Effector memory CD4-positive, alpha-beta T cell (primary cell): ENCODE results near the gene TTC34.

Experiments
- DNase-seq, 3 donors: peaks; one replicate each; pipeline ENCODE4 v3.0.0-alpha.2; 2020
- H3K27ac ChIP-seq: 2 replicates; pipeline ENCODE4 v1.7.0; 2013; ENCODE audit warnings: mild to moderate bottlenecking, low read length, moderate library complexity; ENCODE audit not compliant: insufficient read depth, poor library complexity, severe bottlenecking
- H3K27me3 ChIP-seq: replicated peaks from 2 replicates; pipeline ENCODE4 v1.7.0; 2013; ENCODE audit warnings: mild to moderate bottlenecking, low read length; ENCODE audit not compliant: insufficient read depth, control insufficient read depth, poor library complexity, severe bottlenecking
- H3K36me3 ChIP-seq: 2 replicates; pipeline ENCODE4 v1.7.0; 2013; ENCODE audit warnings: mild to moderate bottlenecking, low read length, moderate library complexity; ENCODE audit not compliant: control insufficient read depth, insufficient read depth
- H3K4me1 ChIP-seq: 2 replicates; pipeline ENCODE4 v1.7.0; 2013; ENCODE audit warnings: low read length, mild to moderate bottlenecking; ENCODE audit not compliant: control insufficient read depth, insufficient read depth, poor library complexity, severe bottlenecking
- H3K4me3 ChIP-seq: 2 replicates; pipeline ENCODE4 v1.7.0; 2013; ENCODE audit warnings: low read length, low read depth, mild to moderate bottlenecking; ENCODE audit not compliant: insufficient read depth, poor library complexity, severe bottlenecking
- H3K9me3 ChIP-seq: 2 replicates; pipeline ENCODE4 v1.7.0; 2013; ENCODE audit warnings: mild to moderate bottlenecking, low read length, moderate library complexity; ENCODE audit not compliant: control insufficient read depth

TTC34 gene

GRCh38 chr1:2821373-2821955 lies 20.0 kb upstream of the TTC34 start:
- DNase-seq = no peak

DNA sequence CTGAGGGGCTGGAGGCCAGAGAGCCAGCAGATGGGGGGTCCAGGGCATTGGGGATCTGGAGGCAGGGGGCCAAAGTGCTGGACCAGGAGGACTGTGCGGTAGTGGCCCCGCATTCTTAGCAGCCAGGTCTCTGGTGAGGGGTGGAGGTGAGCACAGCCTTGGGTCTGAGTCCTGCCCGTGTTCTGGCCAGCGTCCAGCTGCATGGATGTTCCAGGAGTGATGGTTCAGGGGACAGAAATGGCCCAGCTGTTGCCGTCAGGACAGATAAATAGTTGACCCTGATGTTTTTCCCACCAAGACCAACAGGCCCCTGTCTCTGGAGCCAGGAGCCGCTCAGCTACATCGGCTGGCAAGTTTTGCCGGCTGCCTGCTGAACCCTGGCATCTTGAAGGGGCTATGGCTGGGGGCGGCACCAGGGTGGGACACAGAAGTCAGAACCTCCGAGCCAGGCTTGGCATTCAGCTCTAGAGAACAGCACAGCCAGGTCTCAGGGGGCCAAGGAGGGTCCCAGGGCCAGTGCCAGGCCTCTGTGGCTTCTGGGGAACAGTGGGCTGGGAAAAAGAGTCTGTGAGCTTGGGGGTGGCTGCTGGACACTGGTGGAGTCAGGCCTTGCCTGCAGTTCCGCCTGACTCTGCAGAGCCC lies 19.4 kb upstream of the TTC34 start:
- no peak overlapping the region for H3K4me3 ChIP-seq
- no peaks in the 10 kb centered on the region for H3K9me3 ChIP-seq
- no peaks in the 10 kb centered on the region for H3K36me3 ChIP-seq
- peaks cover 8% of the 10 kb centered on the region for H3K4me1 ChIP-seq
- DNase-seq = no peak
- H3K27ac ChIP-seq = no peak overlapping the region
- no peaks in the 10 kb centered on the region for H3K27me3 ChIP-seq

More at GRCh38 chr1:2821373-2821955, 20.0 kb upstream of the TTC34 start:
- H3K4me1 ChIP-seq = peaks cover 8% of the 10 kb centered on the region
- H3K27ac ChIP-seq = no peak overlapping the region
- H3K27me3 ChIP-seq = no peaks in the 10 kb centered on the region
- no peaks in the 10 kb centered on the region for H3K9me3 ChIP-seq
- no peak overlapping the region for H3K4me3 ChIP-seq
- no peaks in the 10 kb centered on the region for H3K36me3 ChIP-seq

DNA sequence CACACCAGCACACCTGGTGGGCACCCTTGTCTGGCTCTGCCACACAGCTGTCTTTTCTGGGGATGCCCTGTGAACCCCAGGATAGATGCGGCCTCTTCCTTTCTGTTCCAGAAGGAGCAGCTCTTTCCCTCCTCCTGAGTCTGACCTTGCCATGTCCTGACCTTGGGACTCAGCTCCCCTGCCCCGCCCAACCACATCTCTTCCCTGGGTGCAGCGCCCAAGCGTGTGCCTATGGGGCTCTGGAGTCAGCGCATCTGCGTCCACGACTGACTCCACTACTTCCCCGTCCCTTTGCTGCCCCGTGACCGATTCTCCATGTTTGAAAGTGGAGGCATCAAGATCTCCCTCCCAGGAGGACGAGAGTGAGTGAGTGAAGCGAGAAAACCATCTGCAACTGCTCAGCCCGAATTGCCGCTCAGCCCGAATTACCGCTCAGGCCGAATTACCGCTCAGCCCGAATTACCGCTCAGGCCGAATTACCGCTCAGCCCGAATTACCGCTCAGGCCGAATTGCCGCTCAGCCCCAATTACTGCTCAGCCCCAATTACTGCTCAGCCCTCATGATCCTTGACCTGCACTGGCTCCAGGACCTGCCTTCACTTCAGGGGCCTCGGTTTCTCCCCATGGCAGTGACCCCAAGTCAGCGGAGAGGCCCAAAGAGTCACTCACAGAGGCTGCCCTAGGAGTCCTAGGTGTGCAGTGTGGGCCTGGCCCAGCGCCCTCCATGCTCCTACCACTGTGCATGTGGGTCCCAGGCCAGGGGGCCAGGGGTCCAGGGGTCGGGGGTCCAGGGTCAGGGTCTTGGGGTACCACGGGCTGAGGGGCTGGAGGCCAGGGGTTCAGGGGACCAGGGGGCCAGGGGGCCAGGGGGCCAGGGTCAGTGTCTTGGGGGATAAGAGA lies 18.6 kb upstream of the TTC34 start:
- DNase-seq = no peak
- Histone ChIP-seq H3K9me3 (no peaks in the 10 kb centered on the region), H3K4me1 (peaks cover 8% of the 10 kb centered on the region), H3K27me3 (no peaks in the 10 kb centered on the region), H3K4me3 (no peak overlapping the region), H3K27ac (no peak overlapping the region), H3K36me3 (no peaks in the 10 kb centered on the region)

DNA sequence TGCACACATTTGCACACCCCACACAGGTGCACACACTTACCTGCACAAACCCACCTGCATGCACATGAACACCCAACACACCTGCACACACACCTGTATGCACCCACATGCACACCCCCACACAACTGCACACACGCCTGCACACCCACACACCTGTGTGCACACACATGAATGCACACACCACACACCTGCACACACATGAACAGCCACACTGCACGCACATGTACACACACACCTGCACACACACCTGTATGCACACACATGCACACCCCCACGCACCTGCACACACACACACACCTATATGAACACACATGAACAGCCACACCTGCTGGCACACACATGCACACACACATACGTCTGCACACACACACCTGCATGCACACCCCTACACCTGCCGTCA lies 17.9 kb upstream of the TTC34 start:
- no peak for DNase-seq
- Histone ChIP-seq H3K9me3 (no peaks in the 10 kb centered on the region), H3K4me1 (peaks cover 8% of the 10 kb centered on the region), H3K36me3 (no peaks in the 10 kb centered on the region), H3K27me3 (no peaks in the 10 kb centered on the region), H3K27ac (no peak overlapping the region), H3K4me3 (no peak overlapping the region)

DNA sequence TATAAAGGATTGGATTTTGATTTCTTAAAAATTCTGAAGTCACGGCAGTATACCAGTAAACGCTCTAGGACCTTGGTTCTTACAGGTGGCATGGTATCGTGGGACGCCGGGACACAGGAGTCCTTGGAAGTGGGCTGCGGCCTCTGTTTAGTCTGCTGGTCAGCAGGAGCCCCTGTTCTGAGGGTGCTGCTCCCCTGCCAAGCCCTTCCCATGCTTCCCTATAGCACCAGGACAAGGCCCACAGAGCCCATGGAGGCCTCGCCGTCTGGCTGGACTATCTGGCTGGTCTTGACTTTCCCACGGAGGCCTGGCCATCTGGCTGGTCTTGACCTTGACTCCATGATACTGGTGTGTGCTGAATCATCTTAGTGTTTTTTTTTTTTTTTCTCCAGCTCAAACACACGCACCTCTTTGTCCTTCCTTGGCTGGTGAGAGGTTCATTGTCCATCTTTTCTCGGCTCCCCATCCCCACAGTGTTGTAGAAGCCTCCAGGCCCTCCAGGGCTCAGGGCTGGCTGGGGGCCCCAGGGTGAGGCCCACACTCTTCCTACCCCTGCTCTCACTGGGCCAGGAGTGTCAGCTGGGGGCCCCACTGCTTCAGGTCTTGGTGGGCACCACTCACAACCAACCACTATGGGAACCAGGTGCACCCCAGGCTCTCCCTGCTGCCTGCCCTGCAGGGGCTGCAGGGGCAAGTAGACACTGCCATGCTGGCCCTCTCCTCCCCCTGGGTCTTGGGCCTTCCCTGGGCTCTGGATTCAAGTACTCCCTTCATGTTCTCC lies 16.5 kb upstream of the TTC34 start:
- no peak overlapping the region for H3K27ac ChIP-seq
- H3K27me3 ChIP-seq = no peaks in the 10 kb centered on the region
- H3K4me1 ChIP-seq = peaks cover 8% of the 10 kb centered on the region
- no peaks in the 10 kb centered on the region for H3K36me3 ChIP-seq
- DNase-seq = no peak
- H3K4me3 ChIP-seq = no peak overlapping the region
- H3K9me3 ChIP-seq = no peaks in the 10 kb centered on the region

DNA sequence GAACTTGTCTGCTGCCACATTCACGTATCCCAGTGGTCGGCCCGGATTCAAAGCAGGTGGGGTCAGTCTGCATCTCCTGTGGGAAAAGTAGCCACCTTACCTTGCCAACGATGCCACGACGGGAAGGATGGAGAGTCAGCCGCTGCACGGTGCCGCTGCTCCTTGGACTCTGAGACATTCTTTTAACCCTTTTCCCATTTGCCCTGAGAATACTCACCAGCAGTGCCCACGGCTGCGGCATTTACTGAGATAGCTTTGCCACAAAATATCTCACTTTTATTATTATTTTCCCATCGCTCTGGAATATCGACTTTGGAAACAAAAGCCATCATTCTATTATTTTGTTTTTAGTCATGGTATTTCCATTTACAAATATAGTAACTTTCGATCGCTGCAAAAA lies 15.3 kb upstream of the TTC34 start:
- H3K4me1 ChIP-seq = peaks cover under 1% of the 10 kb centered on the region
- no peak overlapping the region for H3K27ac ChIP-seq
- H3K36me3 ChIP-seq = no peaks in the 10 kb centered on the region
- DNase-seq = no peak
- no peaks in the 10 kb centered on the region for H3K9me3 ChIP-seq
- no peaks in the 10 kb centered on the region for H3K27me3 ChIP-seq
- H3K4me3 ChIP-seq = no peak overlapping the region

DNA sequence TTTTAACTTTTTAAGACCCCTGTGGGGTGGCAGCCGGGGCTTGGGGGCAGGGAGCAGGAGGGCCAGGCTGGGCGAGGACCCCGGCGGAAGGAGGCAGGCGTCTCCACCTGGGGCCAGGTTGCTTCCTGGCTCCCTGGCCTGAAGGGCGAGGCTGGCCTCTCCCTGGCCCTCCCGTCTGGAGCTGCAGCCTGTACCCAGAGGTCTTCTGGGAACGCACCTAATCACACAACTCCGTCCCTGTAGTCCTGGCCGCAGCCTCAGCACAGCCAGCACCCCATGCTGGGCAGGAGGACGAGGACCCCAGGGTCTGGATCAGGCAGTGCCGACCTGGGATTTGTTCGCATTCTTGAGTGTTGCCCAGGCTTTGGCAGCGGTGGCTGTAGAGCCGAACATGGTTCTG lies 14.1 kb upstream of the TTC34 start:
- no peaks in the 10 kb centered on the region for H3K36me3 ChIP-seq
- no peak for DNase-seq
- H3K4me1 ChIP-seq = no peaks in the 10 kb centered on the region
- no peaks in the 10 kb centered on the region for H3K27me3 ChIP-seq
- H3K4me3 ChIP-seq = no peak overlapping the region
- H3K27ac ChIP-seq = no peak overlapping the region
- H3K9me3 ChIP-seq = no peaks in the 10 kb centered on the region

GRCh38 chr1:2814511-2815075 lies 13.1 kb upstream of the TTC34 start:
- Histone ChIP-seq H3K27ac (no peak overlapping the region), H3K36me3 (no peaks in the 10 kb centered on the region), H3K9me3 (no peaks in the 10 kb centered on the region), H3K4me1 (no peaks in the 10 kb centered on the region), H3K27me3 (no peaks in the 10 kb centered on the region), H3K4me3 (no peak overlapping the region)
- no peak for DNase-seq

GRCh38 chr1:2812939-2813653 lies 11.6 kb upstream of the TTC34 start:
- no peaks in the 10 kb centered on the region for H3K9me3 ChIP-seq
- DNase-seq = no peak
- no peak overlapping the region for H3K4me3 ChIP-seq
- H3K27me3 ChIP-seq = no peaks in the 10 kb centered on the region
- H3K4me1 ChIP-seq = no peaks in the 10 kb centered on the region
- H3K27ac ChIP-seq = no peak overlapping the region
- no peaks in the 10 kb centered on the region for H3K36me3 ChIP-seq
